ENCODE data around the gene ZFP3.
"Not testable (repeated sequence)": the region's sequence is repeated elsewhere in the genome, so short reads cannot be mapped to it uniquely, and the experiment has no call there.

The ZFP3 gene

GRCh38 chr17:5124896-5125295, 46.6 kb downstream of the ZFP3 start:
- not testable (repeated sequence) for DNase-seq (ENCODE audit: low spot score)

- DNase-seq (ENCODE audit: low spot score), result no peak
Observed at GRCh38 chr17:5126719-5127488, 48.6 kb downstream of the ZFP3 start.

DNA sequence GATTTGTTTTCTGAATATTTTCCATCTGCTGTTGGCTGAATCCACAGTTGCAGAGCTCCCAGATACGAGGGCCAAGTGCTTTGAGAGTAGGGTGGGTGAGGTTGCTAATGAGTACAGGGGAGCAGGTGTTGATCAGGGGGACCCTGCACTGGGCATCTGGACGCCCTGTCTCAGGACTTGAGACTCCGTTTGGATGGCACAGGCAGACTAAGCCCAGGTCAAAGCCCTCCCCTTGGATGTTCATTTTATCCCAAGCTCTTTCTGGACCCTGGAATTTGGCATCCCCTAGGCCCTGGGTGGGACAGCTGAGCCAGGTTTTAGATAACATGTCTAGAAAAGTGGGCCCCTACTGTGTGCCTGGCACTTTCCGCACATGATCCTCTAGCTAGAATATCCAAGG, 49.6 kb downstream of the ZFP3 start:
- DNase-seq (ENCODE audit: low spot score), result no peak

- not testable (repeated sequence) for DNase-seq (ENCODE audit: low spot score)
Observed at GRCh38 chr17:5128387-5128786, 50.1 kb downstream of the ZFP3 start.

DNA sequence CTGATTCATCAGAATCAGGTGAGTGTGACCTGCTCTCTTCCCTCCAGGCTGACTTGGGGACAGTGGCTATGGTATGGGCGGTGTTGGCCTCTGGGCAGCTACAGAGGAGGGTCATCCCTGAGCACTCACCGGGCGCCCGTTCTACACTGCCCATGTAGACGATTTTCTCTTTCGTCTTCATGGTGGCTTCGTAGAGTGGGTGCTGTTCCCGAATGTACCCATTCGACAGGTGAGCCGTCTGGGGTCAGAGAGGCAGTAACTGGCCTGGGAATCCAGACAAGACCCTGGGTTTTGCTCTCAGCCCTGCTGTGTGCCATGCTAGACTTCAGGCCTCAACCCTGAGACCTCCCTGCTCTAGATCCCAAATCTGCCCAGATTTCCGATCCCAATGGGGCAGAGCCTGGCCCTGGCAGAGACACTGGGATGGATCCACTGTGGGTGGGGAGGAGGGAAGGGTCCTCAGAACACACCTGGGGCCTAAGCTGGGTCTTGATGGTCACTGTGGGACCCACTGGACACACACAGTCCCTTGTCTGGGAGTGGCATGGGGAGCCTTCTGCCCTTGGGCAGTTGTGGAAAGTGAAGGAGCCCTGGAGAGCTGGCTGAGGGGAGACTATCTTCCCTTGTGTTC, 50.8 kb downstream of the ZFP3 start:
- DNase-seq (ENCODE audit: low spot score), result no peak

- DNase-seq (ENCODE audit: low spot score), result not testable (repeated sequence)
Observed at GRCh38 chr17:5129770-5130169, 51.5 kb downstream of the ZFP3 start.

DNA sequence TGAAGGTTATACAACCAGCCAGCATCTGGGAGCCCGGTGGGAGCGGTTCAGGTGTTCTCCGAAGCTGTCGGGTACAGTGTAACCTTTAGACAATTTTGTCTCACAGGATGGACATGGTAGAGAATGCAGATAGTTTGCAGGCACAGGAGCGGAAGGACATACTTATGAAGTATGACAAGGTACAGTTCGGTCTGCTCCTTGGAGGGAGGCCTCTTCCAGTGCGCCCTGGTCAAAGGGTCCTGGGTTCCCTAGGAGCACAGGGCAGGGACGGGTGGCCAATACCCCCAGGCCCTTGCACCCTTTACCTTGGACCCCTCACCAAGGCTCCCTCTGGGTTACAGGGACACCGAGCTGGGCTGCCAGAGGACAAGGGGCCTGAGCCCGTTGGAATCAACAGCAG, 52.0 kb downstream of the ZFP3 start:
- DNase-seq (ENCODE audit: low spot score), result not testable (repeated sequence)

DNA sequence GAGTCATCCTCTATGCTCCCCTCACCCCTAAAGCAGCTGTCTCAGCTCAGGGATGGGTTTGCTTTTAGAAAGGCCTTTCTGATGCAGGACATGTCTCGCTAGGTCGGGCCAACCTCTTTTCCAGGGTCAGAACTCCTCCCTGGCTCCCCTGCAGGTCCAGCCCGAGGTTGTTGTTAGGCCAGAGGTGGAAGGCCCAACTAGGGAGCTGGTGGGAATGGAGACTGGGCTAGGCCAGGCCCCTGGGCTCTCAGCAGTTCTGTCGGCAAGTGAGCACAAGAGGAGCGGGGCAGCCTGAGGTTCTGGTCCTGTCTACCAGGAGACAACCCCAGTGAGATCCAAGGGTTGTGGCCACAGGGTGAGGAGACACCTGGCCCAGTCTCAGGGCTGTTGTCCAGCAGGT, 52.4 kb downstream of the ZFP3 start:
- not testable (repeated sequence) for DNase-seq (ENCODE audit: low spot score)

DNA sequence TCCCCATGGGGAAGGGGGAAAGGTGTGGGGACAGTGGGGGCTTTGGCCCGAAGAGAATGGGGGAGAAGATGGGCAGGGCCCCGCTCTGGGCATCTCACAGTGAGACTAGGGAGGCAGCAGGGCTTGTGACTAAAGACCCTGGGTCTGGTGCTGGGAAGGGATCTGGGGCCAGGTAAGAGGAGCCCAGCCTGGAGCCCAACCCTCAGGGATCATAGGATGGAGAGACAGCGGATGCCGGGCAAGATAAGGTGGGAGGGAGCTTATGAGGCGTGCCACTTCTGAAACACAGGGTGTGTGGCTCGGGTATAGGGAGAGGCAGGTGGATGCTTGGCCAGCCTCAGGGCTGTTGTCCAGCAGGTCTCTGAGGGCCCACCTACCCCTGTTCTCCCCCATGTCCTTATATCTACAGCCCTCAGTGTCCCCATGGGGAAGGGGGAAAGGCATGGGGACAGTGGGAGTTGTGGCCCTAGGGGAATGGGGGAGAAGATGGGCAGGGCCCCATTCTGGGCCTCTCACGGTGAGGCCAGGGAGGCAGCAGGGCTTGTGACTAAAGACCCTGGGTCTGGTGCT, 53.0 kb downstream of the ZFP3 start:
- DNase-seq (ENCODE audit: low spot score), result no peak

DNA sequence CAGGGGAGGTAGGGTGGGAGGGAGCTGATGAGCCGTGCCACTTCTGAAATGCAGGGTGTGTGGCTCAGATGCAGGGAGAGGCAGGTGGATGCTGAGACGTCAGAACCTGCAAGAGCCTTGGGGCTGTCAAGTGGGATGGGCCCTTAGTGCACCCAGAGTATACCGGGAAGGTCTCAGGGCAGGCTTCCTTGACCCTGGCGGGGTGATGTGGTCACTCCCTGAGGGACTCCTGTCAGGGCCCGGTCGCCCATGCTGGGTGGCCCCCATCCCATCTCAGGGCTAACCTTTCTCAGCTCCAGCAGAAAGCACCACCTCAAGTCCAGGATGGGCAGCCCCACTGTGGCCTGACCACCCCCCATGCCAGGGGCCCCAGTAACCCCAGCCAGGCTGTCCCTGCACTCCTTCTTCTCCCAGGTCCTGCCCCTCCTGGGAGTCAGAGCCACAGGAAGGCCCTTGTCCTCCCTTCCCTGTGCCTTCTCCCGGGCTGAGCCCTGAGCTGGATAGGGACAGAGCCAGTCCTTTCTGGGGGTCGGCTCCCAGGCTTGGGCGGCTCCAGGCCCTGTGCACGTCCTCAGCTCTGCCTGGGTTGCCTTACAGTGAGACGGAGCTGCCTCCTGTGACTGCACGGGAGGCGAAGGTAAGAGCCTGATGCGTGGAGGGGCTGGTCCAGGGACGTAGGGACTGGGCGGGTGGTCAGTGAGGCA, 53.7 kb downstream of the ZFP3 start:
- DNase-seq (ENCODE audit: low spot score), result not testable (repeated sequence)

GRCh38 chr17:5132503-5133225, 54.4 kb downstream of the ZFP3 start:
- DNase-seq (ENCODE audit: low spot score), result not testable (repeated sequence)

DNA sequence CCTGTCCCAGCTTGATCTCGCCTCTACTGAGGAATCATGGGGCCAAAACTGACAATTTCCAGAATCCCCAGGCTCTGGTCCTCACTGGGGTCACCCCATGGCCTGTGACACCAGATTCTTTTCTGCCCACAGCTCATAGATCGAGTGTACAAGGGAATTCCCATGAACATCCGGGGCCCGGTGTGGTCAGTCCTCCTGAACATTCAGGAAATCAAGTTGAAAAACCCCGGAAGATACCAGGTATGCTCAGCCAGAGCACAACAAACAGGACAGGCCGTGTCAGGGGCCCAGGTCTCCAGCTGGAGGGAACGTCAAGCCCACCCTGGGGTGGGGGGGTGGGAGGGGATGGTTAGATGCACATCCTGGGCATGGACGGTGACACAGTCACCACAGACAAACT, 55.0 kb downstream of the ZFP3 start:
- no peak for DNase-seq (ENCODE audit: low spot score)

DNA sequence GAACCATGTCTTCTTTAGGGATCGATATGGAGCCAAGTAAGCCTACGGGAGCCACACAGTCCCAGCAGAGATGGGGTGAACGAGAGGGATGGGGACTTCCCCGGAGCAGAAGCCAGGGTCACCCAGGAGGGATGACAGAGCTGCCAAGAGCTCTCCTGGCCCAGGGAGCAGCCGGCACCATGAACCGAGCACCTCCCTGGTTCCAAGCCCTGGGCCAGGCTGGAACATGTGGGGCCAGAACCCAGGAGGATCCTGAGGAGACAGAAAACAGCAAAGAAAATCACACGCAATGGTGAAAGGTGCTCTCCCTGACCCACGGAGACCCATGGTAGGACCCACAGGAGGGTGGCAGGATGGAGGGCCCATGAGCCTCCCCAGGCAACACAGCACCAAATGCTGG, 55.7 kb downstream of the ZFP3 start:
- DNase-seq (ENCODE audit: low spot score), result not testable (repeated sequence)

GRCh38 chr17:5134571-5134970, 56.3 kb downstream of the ZFP3 start:
- DNase-seq (ENCODE audit: low spot score), result not testable (repeated sequence)

- DNase-seq (ENCODE audit: low spot score), result not testable (repeated sequence)
Observed at GRCh38 chr17:5135131-5135712, 57.0 kb downstream of the ZFP3 start.

DNA sequence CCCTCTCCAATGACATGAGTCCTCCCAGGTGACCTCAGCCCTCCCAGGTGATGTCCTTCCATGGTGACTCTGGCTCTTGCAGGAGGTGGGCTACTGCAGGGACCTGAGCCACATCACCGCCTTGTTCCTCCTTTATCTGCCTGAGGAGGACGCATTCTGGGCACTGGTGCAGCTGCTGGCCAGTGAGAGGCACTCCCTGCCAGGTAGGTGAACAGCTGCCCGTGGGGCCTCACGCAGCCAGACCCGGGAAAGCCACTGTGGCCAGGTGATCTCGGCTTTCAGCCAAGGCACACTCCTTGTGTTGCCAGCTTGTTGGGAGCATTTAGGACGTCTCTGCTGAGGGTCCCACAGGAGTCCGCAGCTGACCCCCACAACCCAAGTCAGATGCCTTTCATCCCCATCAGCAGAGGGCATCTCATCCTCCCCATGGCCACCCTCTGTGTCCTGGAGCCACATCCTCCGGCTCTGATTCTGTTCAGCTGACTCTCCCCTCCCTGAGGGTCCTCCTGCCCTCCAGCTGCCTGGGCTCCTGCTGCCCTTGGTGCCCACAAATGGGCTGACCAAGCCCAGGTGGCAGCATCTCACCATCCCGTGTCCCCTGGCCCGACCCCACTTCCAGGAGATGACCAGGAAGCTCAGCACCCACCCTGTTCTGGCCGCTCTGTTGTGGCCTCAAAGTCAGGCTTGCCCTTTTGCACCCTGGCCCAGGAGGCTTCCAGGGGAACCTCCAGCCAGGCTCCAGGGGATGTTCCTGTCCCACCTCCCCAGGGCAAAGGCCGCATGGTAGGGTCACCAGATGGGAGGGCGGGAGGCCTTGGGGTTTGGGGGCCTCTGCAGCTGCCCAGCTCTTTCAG, 57.7 kb downstream of the ZFP3 start:
- DNase-seq (ENCODE audit: low spot score), result no peak

DNA sequence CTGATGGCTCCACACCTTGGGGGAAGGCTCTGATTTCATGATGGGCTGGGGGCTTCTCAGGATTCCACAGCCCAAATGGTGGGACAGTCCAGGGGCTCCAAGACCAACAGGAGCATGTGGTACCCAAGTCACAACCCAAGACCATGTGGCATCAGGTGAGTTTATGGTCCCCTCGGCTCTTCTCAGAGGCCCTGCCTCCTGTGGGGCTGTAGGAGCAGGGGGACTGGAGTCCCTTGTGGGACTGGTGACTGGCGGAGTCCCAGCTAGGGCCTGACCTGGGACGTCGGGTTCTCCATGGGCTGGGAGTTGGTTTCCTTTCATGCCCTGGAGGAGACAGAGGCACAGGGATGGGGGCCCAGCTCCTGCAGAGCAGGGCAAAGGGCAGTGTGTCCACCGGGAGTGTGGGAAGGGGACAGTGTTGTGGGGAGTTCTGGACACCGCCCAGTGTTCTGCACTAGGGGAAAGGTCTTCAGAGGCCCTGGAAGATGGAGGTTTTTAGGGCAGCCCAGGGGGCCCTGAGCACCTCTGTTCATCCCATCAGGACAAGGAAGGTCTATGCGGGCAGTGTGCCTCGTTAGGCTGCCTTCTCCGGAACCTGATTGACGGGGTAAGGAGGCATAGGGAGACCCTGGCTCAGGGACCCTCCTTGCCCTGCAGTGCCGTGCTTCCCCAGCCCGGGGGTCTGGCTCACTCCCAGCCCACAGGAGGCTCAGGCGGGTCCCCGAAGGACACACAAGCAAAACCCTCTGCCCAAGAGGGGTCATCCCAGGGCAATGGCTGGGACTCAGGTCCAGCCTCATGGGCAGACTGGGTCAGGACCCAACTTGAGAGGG, 58.5 kb downstream of the ZFP3 start:
- not testable (repeated sequence) for DNase-seq (ENCODE audit: low spot score)

DNA sequence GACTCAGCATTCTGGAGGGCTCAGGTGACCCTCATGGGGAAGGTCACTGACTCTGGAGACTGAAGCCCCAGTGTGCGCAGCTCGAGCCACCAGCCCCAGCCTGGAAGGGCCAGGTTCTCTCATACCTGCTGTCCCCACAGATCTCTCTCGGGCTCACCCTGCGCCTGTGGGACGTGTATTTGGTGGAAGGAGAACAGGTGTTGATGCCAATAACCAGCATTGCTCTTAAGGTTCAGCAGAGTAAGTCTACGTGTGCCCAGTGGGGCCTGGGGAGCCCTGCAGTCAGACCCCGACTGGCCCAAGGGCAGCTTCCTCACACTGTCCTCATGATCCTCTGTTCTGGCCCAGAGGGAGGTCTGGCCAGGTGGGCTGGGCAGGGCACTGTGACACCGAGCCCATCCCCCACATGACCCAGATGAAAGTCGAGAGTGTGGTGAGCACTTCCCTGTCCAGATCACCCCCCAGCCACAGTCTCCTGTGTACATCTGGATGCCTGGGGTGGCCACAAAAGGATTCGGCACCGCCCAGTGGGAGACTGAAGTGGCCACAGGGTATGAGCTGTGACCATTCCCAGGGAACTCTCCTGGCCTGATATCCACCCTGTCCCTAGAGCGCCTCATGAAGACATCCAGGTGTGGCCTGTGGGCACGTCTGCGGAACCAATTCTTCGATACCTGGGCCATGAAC, 59.4 kb downstream of the ZFP3 start:
- not testable (repeated sequence) for DNase-seq (ENCODE audit: low spot score)

DNA sequence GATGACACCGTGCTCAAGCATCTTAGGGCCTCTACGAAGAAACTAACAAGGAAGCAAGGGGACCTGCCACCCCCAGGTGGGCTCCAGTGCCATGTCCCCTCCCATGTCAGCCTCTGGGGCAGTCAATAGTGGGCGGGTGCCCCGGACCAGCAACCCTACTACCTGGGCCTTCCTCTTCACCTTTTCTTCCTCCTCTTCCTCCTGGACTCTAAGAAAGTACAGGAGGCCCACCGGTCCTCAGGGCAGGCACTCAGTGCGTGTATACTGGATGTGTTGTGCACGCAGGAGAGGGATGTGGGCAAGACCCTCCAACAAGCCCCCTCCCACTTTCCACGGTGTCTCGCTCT, 59.9 kb downstream of the ZFP3 start:
- not testable (repeated sequence) for DNase-seq (ENCODE audit: low spot score)

Measured in HuH-7.5 (cell line).